ENCODE measurements around the gene TSPY9. TPM values are rescaled to one million over a fixed set of nuclear protein-coding genes. Genes with fewer than 3 reads are reported as not detected.
"Not testable (repeated sequence)": the region's sequence is repeated elsewhere in the genome, so short reads cannot be mapped to it uniquely, and the experiment has no call there.

The TSPY9 gene
- not detected in 2 replicates for total RNA-seq (2013; cell fraction: nucleolus; rRNA removed)
- total RNA-seq (2014; rRNA removed) = not detected in 2 replicates
- not detected in 2 replicates for total RNA-seq (2014; rRNA removed; fragmentation: Illumina TruSeq; extraction: Trizol)
- total RNA-seq (2021) = not detected in 2 replicates
- not detected for polyA plus RNA-seq (2011; ENCODE audit: low read depth)
- polyA plus RNA-seq (2011; rRNA removed) = not detected in 2 replicates
- not detected in 2 replicates for polyA plus RNA-seq (2011; cell fraction: cytosol; rRNA removed)
- not detected in 2 replicates for polyA plus RNA-seq (2011; cell fraction: nucleus; rRNA removed)
- polyA plus RNA-seq (2012) = not detected in 2 replicates
- not detected in 2 replicates for polyA plus RNA-seq (2014; fragmentation: Illumina TruSeq; extraction: Trizol)
- not detected for polyA plus RNA-seq (2014; fragmentation: Nextera tagmentation; extraction: Ambion mirVana)
- not detected in 2 replicates for polyA plus RNA-seq (2014; rRNA removed)
- not detected for polyA plus RNA-seq (2016; fragmentation: Nextera tagmentation; extraction: Ambion mirVana)
- not detected in 2 replicates for polyA minus RNA-seq (2011; rRNA and poly(A)+ RNA removed)
- polyA minus RNA-seq (2011; cell fraction: cytosol; rRNA and poly(A)+ RNA removed) = not detected in 2 replicates
- not detected in 2 replicates for polyA minus RNA-seq (2011; cell fraction: nucleus; rRNA and poly(A)+ RNA removed)
- Bru-seq, nascent RNA = not detected
- not detected for BruChase-seq, experiment 1, labeled RNA remaining after a 6-hour chase
- BruChase-seq, experiment 2, labeled RNA remaining after a 2-hour chase = not detected
- long read RNA-seq, experiment 1 = 0 reads
- long read RNA-seq, experiment 2 = 0 reads

GRCh38 chrY:9486967-9487366 is at the start of gene TSPY9:
Gene TSPY9, plus strand, starts transcription at chrY:9487267. Its CDS starts 46 bp downstream, at chrY:9487313.
- H3K4me1 ChIP-seq (ENCODE audit: control insufficient read depth, insufficient read depth, low read length); POLR2A ChIA-PET; H4K20me1 ChIP-seq (ENCODE audit: control insufficient read depth, insufficient read depth); BruUV-seq (replicated peaks); H3K4me3 ChIP-seq; H3K4me2 ChIP-seq (ENCODE audit: control insufficient read depth, insufficient read depth); SMC1A ChIA-PET (ENCODE audit: uncharacterized antibody, unreplicated experiment); H2AFZ ChIP-seq (ENCODE audit: control insufficient read depth, low read depth, low read length); H3K9me3 ChIP-seq (replicated peaks; ENCODE audit: control insufficient read depth, insufficient read depth, low read length); H3K27ac ChIP-seq (ENCODE audit: control insufficient read depth, insufficient read depth); H3K79me2 ChIP-seq (ENCODE audit: control insufficient read depth, insufficient read depth, low read length); ATAC-seq; FAIRE-seq; RAD21 ChIA-PET (ENCODE audit: unreplicated experiment); CTCF ChIA-PET; H3K27me3 ChIP-seq (replicated peaks in 1 of 2; ENCODE audit: control insufficient read depth in 2 of 2, insufficient read depth in 2 of 2, low read length in 1 of 2); DNase-seq (ENCODE audit: low read depth, low spot score); in situ Hi-C loops (cut with MboI); intact Hi-C loops (cut with micrococcal nuclease; ENCODE audit: unreplicated experiment); H3K36me3 ChIP-seq (ENCODE audit: control insufficient read depth in 2 of 2, insufficient read depth in 2 of 2, low read length in 1 of 2); H3K9ac ChIP-seq (ENCODE audit: control insufficient read depth, insufficient read depth, low read length): not testable (repeated sequence)
- no CpG with 5 or more reads among the region's 26 CpGs for WGBS (ENCODE audit: insufficient coverage, insufficient replicate concordance, low lambda C conversion rate, missing lambda C conversion rate)

GRCh38 chrY:9466655-9467054 is 20.4 kb upstream of the TSPY9 start, which contains the start of gene TSPY1:
Gene TSPY1, plus strand, starts transcription at chrY:9466955. Its CDS starts 46 bp downstream, at chrY:9467001.
- H2AFZ ChIP-seq (ENCODE audit: control insufficient read depth, low read depth, low read length); intact Hi-C loops (cut with micrococcal nuclease; ENCODE audit: unreplicated experiment); DNase-seq (ENCODE audit: low read depth, low spot score); ATAC-seq; H3K9me3 ChIP-seq (replicated peaks; ENCODE audit: control insufficient read depth, insufficient read depth, low read length); H3K4me1 ChIP-seq (ENCODE audit: control insufficient read depth, insufficient read depth, low read length); RAD21 ChIA-PET (ENCODE audit: unreplicated experiment); CTCF ChIA-PET; H3K4me2 ChIP-seq (ENCODE audit: control insufficient read depth, insufficient read depth); H3K27me3 ChIP-seq (replicated peaks in 1 of 2; ENCODE audit: control insufficient read depth in 2 of 2, insufficient read depth in 2 of 2, low read length in 1 of 2); POLR2A ChIA-PET; H3K36me3 ChIP-seq (ENCODE audit: control insufficient read depth in 2 of 2, insufficient read depth in 2 of 2, low read length in 1 of 2); H3K9ac ChIP-seq (ENCODE audit: control insufficient read depth, insufficient read depth, low read length); in situ Hi-C loops (cut with MboI); H3K79me2 ChIP-seq (ENCODE audit: control insufficient read depth, insufficient read depth, low read length); H3K27ac ChIP-seq (ENCODE audit: control insufficient read depth, insufficient read depth); H3K4me3 ChIP-seq; H4K20me1 ChIP-seq (ENCODE audit: control insufficient read depth, insufficient read depth); SMC1A ChIA-PET (ENCODE audit: uncharacterized antibody, unreplicated experiment); FAIRE-seq; BruUV-seq (replicated peaks): not testable (repeated sequence)
- WGBS (ENCODE audit: insufficient coverage, insufficient replicate concordance, low lambda C conversion rate, missing lambda C conversion rate) = no CpG with 5 or more reads among the region's 25 CpGs

GRCh38 chrY:9504396-9504795 is 17.3 kb downstream of the TSPY9 start:
- H3K27ac ChIP-seq (ENCODE audit: control insufficient read depth, insufficient read depth); POLR2A ChIA-PET; ATAC-seq; RAD21 ChIA-PET (ENCODE audit: unreplicated experiment); H3K4me2 ChIP-seq (ENCODE audit: control insufficient read depth, insufficient read depth); H3K27me3 ChIP-seq (replicated peaks in 1 of 2; ENCODE audit: control insufficient read depth in 2 of 2, insufficient read depth in 2 of 2, low read length in 1 of 2); H3K9me3 ChIP-seq (replicated peaks; ENCODE audit: control insufficient read depth, insufficient read depth, low read length); H3K36me3 ChIP-seq (ENCODE audit: control insufficient read depth in 2 of 2, insufficient read depth in 2 of 2, low read length in 1 of 2); H3K4me3 ChIP-seq; H4K20me1 ChIP-seq (ENCODE audit: control insufficient read depth, insufficient read depth); intact Hi-C loops (cut with micrococcal nuclease; ENCODE audit: unreplicated experiment); CTCF ChIA-PET; H3K79me2 ChIP-seq (ENCODE audit: control insufficient read depth, insufficient read depth, low read length); FAIRE-seq; H2AFZ ChIP-seq (ENCODE audit: control insufficient read depth, low read depth, low read length); DNase-seq (ENCODE audit: low read depth, low spot score); H3K4me1 ChIP-seq (ENCODE audit: control insufficient read depth, insufficient read depth, low read length); SMC1A ChIA-PET (ENCODE audit: uncharacterized antibody, unreplicated experiment); BruUV-seq (replicated peaks); in situ Hi-C loops (cut with MboI); H3K9ac ChIP-seq (ENCODE audit: control insufficient read depth, insufficient read depth, low read length): not testable (repeated sequence)
- no CpG with 5 or more reads among the region's 6 CpGs for WGBS (ENCODE audit: insufficient coverage, insufficient replicate concordance, low lambda C conversion rate, missing lambda C conversion rate)

GRCh38 chrY:9516287-9516686 is 29.2 kb downstream of the TSPY9 start:
- intact Hi-C loops (cut with micrococcal nuclease; ENCODE audit: unreplicated experiment); FAIRE-seq; BruUV-seq (replicated peaks): not testable (repeated sequence)

More at GRCh38 chrY:9516287-9516686, 29.2 kb downstream of the TSPY9 start:
- SMC1A ChIA-PET (ENCODE audit: uncharacterized antibody, unreplicated experiment); ATAC-seq; H3K36me3 ChIP-seq (ENCODE audit: control insufficient read depth in 2 of 2, insufficient read depth in 2 of 2, low read length in 1 of 2); H3K27me3 ChIP-seq (replicated peaks in 1 of 2; ENCODE audit: control insufficient read depth in 2 of 2, insufficient read depth in 2 of 2, low read length in 1 of 2); H3K79me2 ChIP-seq (ENCODE audit: control insufficient read depth, insufficient read depth, low read length); H3K27ac ChIP-seq (ENCODE audit: control insufficient read depth, insufficient read depth); H3K9me3 ChIP-seq (replicated peaks; ENCODE audit: control insufficient read depth, insufficient read depth, low read length); H3K4me3 ChIP-seq; H3K4me2 ChIP-seq (ENCODE audit: control insufficient read depth, insufficient read depth); H3K4me1 ChIP-seq (ENCODE audit: control insufficient read depth, insufficient read depth, low read length); H2AFZ ChIP-seq (ENCODE audit: control insufficient read depth, low read depth, low read length); in situ Hi-C loops (cut with MboI); POLR2A ChIA-PET; DNase-seq (ENCODE audit: low read depth, low spot score); H3K9ac ChIP-seq (ENCODE audit: control insufficient read depth, insufficient read depth, low read length); CTCF ChIA-PET; H4K20me1 ChIP-seq (ENCODE audit: control insufficient read depth, insufficient read depth); RAD21 ChIA-PET (ENCODE audit: unreplicated experiment): not testable (repeated sequence)
- WGBS (ENCODE audit: insufficient coverage, insufficient replicate concordance, low lambda C conversion rate, missing lambda C conversion rate) = no CpG with 5 or more reads among the region's 12 CpGs
